NCI-H2171 treated with DMSO at 0.1 percent for 48 hours (cell line): ENCODE data around the gene STOX1.
"Not testable (repeated sequence)": the region's sequence is repeated elsewhere in the genome, so short reads cannot be mapped to it uniquely, and the experiment has no call there.

Source experiments
- DNase-seq: peaks from one replicate; lab custom pipeline; 2025; lab: John Stamatoyannopoulos, UW

Gene STOX1

DNA sequence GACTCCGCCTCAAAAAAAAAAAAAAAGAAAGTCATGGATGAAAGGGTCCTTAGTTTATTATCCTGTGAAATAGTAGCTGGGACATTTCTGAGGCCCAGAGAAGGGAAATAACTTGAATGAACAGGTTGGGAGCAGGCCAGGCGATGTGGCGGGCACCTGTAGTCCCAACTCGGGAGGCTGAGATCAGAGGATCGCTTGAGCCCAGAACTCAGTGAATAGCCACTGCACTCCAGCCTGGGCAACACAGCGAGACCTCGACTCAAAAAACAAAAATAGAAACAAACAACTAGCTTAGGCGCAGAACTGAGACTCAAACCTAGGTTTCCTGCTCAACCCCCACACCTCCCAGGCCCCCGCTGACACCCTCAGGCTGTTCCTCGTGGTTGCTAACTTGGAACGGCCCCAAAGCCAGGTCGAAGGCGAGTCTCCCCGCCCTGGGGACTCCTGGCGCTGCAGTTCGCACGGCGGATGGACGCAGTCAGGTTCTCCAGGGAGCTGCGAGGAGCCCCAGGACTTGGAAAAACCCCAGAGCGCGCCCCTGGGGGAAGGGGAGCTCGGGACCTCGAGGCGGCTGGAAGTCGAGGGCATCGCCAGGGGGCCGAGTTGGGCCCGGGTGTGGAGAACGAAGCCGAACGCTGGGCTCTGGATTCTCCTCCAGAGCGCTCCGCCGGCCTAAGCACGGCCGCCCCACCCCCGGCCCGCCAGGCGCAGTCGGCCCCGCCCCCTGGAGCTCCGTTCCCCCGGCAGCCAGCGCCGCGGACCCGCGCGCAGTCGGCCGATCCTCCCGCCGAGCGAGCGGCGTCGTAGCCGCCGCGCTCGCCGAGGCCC lies at the start of gene STOX1:
STOX1 (plus strand) TSS at position 768 of the 828 bp plus-strand sequence. CDS start 93 bp downstream, outside the sequence.
- peak; percentile 41 for DNase-seq

DNA sequence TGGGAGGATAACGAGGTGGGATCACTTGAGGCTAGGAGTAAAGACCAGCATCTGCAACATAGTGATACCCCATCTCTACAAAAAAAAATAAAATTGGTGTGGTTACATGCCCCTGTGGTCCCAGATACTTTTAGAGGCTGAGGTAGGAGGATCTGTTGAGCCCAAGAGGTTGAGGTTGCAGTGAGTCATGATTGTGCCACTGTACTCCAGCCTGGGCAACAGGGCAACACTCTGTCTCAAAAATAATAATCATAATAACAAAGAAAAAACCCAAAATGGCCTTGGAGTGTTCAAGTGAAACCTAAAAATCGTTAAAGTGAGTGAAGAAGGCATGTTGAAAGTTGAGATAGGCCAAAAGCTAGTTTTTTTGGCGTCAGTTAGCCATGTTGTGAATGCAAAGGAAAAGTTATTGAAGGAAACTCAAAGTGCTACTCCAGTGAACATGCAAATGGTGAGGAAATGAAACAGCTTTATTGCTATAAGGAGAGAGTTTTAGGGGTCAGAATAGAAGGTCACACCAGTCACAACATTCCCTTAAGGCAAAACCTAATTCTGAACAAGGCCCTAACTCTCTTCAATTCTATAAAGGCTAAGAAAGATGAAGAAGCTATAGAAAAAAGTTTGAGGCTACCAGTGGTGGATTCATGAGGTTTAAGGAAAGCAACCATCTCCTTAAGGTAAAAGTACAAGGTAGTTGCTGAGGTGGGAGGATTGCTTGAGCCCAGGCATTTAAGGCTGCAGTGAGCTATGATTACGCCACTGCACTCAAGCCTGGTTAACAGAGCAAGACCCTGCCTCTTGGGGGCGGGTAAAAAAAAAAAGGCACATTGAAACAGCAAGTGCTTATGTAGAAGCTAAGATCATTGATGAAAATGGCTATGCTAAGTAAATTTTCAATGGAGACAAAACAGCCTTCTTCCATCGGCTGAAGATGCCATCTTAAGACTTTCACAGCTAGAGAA lies 45.4 kb upstream of the STOX1 start:
- no peak for DNase-seq

DNA sequence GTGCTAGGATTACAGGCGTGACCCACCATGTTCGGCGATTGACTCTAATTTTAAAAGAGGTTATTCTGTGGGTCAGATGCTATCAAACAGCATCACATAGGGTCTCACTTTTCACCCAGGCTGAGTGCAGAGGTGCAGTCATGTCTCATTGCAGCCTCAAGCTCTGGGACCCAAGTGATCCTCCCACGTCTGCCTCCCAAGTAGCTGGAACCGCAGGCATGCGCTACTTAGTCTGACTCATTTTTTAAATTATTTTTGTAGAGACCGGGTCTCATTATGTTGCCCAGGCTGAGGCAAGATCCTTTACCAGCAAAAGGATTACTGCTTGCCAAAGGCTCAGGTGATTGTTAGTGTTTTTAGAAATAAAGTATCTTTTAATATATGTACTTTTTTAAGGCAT lies 42.9 kb upstream of the STOX1 start:
- DNase-seq = no peak

DNA sequence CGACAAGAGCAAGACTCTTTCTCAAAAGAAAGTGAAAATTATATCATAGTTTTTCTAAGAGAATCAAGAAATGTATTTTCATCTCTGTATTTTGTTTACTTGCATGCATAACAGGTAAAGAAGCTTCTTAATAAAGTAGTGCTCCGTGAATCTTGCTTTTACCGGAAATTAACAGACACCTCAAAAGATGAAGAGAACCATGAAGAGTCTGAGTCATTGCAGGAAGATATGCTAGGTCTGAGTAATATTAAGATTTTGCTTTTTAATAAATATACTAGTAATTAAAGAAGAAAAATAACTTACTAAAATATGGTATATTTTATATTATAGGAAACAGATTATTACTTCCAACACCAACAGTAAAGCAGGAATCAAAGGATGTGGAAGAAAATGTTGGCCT lies 39.5 kb upstream of the STOX1 start:
- DNase-seq = no peak

DNA sequence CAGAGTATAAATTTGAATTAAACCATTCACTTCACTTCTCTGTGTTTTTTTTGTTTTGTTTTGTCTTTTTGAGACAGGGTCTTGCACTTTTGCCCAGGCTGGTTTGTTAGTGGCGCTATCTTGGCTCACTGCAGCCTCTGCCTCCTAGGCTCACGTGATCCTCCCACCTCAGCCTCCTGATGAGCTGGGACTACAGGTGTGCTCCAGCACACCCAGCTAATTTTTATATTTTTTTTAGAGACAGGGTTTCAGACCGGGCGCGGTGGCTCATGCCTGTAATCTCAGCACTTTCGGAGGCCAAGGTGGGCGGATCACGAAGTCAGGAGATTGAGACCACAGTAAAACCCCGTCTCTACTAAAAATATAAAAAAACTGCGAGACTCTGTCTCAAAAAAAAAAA lies 36.9 kb upstream of the STOX1 start:
- no peak for DNase-seq

- peak; percentile 1 for DNase-seq
These were observed 35.2 kb upstream of the STOX1 start for GRCh38 chr10:68792115-68792514.

DNA sequence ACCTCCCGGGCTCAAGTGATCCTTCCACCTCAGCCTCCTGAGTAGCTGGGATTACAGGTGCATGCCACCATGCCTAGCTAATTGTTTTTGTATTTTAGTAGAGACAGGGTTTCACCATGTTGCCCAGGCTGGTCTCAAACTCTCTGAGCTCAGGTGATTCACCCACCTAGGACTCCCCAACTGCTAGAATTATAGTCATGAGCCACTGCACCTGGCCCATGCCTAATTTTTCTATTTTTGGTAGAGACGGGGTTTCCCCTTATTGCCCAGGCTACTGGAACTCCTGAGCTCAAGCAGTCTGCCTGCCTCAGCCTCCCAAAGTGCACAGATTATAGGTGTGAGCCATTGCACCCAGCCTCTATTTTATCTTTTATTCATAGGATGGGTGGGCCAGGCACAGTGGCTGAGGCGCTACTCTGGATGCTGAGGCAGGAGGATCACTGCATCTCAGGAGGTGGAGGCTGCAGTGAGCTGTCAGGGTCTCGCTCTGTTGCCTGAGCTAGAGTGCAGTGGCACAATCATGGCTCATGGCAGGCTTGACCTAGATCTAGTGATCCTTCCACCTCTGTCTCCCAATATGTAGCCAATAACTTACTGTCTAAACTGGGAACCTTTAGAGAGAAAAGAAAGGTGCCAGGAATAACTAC lies 31.3 kb upstream of the STOX1 start:
- DNase-seq = no peak

DNA sequence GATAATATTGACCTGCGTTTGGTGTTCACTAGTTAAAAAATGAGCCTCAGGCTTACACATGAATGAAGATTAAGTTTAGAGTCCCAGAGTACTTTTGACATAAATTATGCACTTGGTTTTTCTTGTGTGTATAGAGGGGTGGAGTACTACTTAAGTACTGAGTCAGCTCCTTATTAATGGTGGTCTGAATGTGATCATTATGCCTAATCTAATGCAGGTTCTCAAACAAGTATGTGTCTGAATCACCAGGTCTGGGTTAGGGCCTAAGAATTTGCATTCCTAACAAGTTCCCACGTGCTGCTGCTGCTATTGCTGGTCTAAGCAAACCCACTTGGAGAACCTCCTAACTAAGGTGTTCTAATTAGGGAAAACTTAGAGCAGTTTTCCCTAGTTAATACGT lies 30.7 kb upstream of the STOX1 start:
- no peak for DNase-seq

GRCh38 chr10:68800211-68800610 lies 27.1 kb upstream of the STOX1 start:
- no peak for DNase-seq

DNA sequence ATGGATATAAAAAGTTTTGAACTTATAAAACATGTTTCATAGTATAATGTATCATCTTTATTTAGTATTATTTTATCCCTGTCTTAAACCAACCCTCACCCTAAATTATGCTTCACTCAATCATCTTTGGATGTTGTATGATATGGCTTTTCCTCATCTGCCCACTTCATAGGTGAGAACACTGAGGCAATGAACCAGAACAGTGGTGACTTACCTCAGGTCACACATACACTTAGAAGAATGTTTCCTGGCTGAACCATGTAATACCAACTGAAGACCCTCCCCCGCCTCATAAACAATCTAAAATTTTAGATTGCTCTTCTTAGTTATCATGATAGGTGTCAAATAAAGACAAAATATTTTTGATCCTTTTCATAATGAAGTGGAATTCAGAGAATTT lies 22.6 kb upstream of the STOX1 start:
- no peak for DNase-seq

DNA sequence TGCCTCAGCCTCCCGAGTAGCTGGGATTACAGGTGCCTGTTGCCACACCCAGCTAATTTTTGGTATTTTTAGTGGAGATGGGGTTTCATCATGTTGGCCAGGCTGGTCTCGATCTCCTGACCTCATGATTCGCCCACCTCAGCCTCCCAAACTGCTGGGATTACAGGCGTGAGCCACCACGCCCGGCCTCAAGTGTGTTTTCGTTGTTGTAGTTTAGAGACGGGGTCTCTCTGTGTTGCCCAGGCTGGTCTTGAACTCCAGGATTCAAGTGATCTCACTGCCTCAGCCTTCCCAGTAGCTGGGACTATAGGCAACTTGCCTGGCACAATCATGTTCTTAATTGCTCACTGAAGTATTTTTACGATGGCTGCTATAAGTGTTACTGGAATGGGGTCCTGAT lies 16.5 kb upstream of the STOX1 start:
- DNase-seq = not testable (repeated sequence)

- no peak for DNase-seq
These were observed 15.9 kb upstream of the STOX1 start for GRCh38 chr10:68811314-68812009.

- DNase-seq = no peak
These were observed 14.9 kb upstream of the STOX1 start for GRCh38 chr10:68812420-68812819.

DNA sequence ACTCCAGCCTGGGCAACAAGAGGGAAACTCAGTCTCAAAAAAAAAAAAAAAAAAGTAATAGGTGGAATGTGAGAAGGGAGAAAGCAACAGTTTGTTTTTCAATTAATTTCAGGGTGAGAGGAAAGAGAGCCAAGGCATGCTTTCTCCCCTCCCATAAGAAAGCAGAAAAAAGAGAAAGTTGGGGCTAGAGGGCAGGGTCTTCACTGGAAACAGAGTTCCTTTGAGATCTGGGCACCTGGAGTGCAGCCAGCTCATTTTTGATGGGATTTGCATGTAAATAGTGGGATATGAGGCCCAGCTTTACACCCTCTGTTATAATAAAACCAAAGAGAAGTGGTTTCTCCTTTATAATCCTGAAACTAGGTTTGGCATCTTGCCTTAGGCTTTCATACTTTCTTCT lies 13.8 kb upstream of the STOX1 start:
- DNase-seq = no peak

GRCh38 chr10:68816796-68817412 lies 10.4 kb upstream of the STOX1 start:
- DNase-seq = no peak

DNA sequence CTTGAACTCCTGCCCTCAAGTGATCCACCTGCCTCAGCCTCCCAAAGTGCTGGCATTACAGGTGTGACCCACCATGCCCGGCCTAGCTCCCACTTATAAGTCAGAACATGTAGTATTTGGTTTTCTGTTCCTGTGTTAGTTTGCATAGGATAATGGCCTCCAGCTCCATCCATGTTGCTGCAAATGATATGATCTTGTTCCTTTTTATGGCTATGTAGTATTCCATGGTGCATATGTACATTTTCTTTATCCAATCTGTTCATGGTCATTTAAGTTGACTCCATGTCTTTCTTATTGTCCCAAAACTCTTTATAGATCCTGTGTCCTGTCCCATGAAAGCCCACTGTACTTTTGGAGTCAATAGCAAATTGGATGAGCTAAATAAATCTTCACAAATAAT lies 7.0 kb upstream of the STOX1 start:
- DNase-seq = not testable (repeated sequence)

GRCh38 chr10:68822626-68823025 lies 4.7 kb upstream of the STOX1 start:
- DNase-seq = not testable (repeated sequence)

- DNase-seq = not testable (repeated sequence)
These were observed 245 bp downstream of the STOX1 start for GRCh38 chr10:68827592-68827959.

DNA sequence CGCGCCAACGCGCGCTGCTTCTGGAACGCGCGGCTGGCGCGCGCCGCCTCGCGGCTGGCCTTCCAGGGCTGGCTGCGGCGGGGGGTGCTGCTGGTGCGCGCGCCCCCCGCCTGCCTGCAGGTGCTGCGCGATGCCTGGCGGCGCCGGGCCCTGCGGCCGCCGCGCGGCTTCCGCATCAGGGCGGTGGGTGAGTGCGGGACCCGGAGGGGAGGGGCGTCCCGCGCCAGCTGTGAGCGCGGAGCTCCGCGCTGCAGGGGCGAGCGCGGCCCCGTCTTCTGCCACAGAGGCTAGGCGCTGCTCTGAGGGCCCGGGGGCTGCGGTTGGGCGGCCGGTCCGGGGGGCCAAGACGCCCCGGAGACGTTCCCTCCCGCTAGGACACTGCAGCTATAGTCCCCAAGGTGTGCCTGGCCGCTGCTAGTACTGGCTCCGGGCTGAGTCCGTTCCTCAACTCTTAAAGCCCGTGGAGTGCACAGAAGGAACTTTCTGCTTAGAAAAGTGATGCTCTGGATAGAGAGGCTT lies 811 bp downstream of the STOX1 start:
- DNase-seq = not testable (repeated sequence)

DNA sequence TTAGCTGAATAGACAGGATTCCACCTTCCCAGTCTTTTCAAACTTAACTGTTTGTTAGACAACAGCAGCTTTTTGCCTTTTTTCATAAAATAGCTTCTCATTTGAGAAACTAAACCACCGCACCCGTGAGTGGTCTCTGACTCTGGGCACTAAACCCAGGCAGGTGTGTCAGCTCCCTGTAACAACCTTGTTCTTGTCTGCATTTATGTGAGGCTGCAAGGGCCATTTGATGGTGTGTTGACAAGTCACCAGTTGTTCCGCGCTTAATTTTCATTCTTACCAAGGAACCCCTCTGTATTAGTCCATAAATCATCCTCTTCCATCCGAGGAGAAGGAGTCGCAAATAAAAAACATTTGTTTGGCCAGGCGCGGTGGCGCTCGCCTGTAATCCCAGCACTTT lies 1.5 kb downstream of the STOX1 start:
- no peak for DNase-seq

DNA sequence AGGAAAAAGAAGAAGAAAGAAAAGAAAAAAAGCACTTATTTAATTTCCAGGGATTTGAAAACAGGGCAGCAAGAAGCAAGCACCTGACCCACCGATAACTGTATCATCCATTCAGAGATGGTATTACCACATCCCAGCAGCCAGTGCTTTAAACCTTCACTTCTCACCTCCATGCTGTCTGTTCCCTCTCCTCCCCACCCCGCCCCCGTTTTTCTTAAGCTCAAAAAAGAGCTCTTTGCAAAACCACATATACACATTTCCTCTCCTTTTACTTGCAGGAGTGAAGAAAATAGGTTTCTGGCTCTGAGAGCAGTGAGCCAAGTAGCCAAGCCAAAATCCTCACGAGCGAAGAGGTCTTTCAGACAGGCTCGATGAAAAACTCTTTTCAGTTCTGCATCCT lies 2.2 kb downstream of the STOX1 start:
- no peak for DNase-seq
